Stimulated activated CD4-positive, alpha-beta T cell treated with anti-CD3 and anti-CD28 coated beads, Interleukin-2, amount 100 ng/mL, for 48 hours (primary cell): ENCODE measurements around the gene ELMO1.

ENCODE experiments used
- DNase-seq, 2 donors: peaks; one replicate each; pipeline ENCODE4 v3.0.0-alpha.2; 2020

The ELMO1 gene

GRCh38 chr7:37342176-37342687, 106.4 kb downstream of the ELMO1 start:
- no peak for DNase-seq

GRCh38 chr7:37341033-37341630, 107.5 kb downstream of the ELMO1 start:
- DNase-seq = no peak

DNA sequence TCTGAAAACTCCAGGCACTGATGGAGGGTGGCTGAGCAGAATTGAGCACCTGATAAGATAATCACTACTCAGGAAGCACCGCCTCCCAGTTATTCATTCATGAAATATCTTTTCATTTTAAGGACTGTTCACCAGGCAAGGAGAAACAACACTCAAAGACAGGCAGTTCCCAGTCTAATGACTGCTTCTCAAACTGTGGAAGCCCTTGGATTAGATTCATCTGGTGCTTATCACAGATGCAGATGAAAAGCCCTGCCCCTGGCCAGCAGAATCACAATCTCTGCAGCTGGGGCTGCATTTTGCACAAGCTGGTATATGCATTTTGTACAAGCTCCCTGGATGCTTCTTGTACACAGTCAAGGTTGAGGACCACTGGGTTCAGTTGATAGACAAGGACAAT, 109.7 kb downstream of the ELMO1 start:
- DNase-seq = no peak

DNA sequence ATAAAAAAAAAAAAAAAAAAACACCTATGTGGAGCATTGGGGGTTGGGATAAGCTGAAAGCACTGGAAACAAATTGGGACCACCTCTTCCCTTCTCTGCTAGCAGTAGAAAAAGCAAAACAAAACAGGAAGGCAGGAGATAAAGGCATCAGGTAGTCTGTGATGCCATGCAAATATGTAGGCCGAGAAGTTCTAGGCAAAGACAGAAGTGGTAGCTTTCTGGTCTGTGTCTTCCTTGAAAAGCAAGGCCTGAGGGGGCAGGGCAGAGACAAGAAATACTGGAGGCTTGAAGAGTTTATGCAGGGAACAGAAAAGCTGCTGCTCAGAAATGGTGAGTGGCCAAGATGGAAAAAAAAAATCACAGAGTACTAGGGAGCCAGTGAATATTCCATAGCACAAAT, 111.1 kb downstream of the ELMO1 start:
- DNase-seq = no peak

- DNase-seq = no peak
Measured at GRCh38 chr7:37336259-37336658, 112.4 kb downstream of the ELMO1 start.

DNA sequence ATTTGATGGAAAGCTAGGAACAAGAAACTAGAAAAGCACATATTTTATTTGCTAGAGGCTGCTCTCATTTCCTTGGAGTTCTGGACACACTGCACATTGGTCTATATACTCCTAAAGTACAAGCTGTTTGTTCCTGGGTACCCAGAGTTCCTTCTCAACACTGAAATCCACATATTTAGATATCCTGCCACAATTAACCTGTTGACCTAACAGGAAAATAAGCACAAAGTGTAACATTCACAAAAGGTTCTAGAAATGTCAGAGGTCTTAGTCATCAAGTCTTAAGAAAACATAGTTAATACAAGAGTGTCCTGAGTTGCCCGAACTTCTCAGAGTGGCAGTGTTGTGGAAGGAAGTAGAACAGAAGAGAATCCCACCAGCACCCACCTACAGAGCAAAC, 115.6 kb downstream of the ELMO1 start:
- DNase-seq = no peak

DNA sequence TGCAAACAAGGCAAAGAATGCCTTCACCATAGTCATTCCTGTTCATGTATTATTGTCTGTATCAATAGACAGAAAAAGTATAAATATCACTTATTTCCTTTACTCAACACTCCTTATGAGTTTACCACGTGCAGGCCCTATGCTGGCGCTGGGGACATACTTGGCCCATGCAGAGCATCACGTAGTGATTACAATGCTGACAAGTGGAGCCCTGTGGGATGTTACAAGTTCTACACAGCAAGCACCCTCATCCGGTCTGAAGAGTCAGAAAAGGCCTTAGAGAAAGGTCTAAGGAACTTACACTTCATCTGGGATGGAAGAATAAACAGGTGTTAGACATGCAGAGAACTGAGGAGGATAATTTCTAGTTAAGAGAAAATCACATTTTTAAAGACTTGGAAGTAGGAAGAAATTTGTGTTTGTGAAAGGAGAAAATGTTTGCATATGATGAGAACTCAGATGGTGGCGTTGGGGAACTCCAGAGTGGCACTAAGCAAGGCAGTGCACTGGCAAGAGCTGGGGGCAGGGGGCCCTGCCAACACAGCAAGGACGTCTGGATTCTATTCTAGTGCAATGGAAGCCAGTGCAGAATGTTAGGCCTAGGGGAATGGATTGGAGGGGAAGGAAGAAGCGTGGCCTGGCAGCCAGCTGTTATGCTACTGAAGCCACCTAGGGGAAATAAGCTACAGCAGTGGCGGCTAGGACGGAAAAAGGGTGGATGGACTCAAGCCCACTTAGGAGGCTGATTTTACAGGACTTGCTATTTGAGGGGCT, 116.2 kb downstream of the ELMO1 start:
- no peak for DNase-seq

DNA sequence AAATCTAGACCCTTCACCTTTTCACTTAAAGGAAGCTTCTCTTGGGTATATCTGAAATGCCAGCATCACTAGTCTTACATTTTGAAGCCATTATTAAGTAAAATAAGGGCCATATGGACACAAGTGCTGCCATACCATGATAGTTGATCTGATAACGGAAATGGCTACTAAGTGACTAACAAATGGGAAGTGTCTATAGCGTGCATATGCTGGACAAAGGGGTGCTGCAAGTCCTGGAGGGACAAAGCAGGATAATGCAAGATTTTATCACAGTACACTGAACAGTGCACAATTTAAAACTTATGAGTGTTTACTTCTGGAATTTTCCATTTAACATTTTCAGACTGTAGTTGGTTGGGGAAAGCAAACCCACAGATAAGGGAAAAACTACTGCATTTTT, 117.9 kb downstream of the ELMO1 start:
- DNase-seq = no peak

GRCh38 chr7:37329940-37330339, 118.7 kb downstream of the ELMO1 start:
- no peak for DNase-seq

- no peak for DNase-seq
Measured at GRCh38 chr7:37327288-37327687, 121.4 kb downstream of the ELMO1 start.

- DNase-seq = no peak
Measured at GRCh38 chr7:37323966-37324365, 124.7 kb downstream of the ELMO1 start.

DNA sequence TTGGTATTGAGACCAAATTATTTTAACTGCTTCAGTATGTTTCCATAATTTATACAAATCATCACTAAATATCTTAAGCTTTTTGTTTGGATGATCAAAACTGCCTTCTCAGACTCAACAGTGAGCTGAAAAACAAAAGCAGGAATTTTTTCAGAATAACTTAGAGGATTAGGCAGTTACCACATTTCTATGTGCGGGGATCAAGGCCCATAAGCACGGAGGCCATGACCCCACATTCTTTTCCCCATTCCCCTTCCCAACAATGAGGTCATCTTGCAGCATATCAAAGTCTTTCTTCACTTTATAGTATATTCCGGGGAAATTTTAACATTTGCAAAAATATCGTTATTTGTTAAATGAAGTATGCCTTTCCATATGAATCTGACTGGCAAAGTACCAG, 125.8 kb downstream of the ELMO1 start:
- DNase-seq = no peak

DNA sequence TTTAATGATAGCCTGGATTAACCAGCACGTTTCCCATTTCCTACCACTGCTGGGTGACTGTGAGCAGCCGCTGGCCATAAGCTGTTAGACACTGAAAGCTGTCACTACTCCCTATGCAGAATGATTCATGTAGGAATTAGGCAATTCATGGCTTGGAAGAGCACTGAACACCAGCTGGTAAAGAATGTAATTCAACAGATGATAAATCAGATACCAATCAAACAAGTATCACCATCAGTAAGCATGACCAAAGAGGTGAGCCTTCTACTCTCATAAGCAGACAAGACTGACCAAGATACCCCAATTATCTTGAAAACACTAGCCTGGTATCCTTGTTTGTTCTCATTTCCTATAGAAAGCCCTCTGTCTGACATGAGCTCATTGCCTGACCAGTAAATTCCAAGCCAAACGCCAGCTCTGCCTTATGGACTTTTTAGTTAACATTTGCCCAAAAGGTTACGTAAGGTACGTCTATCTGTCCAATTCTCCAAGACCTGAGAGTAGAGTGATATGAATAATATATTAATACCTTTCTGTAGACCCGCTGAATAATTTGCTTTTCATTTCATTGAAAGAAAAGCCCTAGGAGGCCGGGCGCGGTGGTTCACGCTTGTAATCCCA, 127.7 kb downstream of the ELMO1 start:
- no peak for DNase-seq

DNA sequence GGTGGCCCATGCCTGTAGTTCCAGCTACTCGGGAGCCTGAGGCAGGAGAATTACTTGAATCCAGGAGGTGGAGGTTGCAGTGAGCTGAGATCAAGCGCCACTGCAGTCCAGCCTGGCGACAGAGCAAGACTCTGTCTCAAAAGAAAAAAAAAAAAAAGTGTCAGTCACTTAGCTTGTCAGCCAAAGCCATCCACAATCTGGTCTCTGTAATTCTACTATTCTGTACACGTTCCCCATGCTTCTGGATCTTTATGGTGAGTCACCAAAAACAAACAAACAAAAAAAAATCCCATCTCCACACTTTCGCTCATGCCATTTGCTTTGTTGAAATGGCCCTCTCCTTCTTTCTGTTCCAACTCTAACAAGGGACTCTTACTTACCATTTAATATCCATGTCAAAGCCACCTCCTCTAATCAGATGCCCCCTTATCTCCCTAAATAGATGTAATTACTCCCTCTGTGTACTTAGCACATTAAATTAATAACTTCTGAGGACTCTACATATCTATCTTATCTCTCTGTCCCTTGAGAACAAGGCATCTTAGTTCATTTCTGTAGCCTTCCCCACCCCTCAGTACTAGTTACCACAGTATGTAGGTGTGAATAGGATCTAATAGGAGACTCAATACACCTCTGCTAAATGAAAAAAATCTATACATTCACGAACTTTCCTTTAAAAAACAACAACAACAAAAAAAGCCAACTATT, 128.4 kb downstream of the ELMO1 start:
- DNase-seq = no peak

DNA sequence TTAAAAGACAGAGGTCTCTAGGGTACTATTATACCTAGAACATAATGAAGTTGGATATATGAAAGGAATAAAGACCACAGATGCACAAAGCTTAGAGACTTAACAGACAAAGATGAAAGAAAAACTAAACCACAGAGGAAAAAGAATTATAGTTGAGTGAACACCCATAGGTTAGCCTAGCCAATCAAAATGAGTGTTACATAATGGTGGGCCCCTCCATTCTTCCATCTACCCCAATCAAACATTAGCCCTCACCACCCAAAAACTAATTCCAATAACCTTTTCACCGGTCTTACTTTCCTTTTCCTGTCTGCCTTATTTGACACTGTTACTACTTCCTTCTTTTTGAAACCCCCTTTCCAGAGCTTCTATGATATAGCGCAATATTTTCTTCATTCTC, 130.1 kb downstream of the ELMO1 start:
- no peak for DNase-seq

- DNase-seq = no peak
Measured at GRCh38 chr7:37315772-37316715, 132.6 kb downstream of the ELMO1 start.

DNA sequence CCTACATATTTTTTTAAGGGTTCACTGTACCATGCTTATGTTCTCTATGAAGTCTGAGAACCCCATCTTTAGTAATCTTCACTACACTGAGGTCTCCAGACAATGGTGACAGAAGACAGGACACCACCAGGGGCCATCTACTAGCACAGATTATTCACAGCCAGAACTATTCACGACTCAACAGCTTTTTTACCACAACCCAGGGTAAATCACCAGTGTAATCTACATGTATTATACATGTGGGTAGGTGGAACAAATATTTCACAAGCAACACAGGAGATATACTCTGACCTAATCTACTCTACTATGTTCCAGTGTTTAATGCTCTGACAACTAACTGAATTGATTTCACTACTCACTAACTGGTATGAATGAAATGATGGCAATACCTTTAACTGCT, 136.1 kb downstream of the ELMO1 start:
- DNase-seq = no peak

- DNase-seq = peak; percentile 7 to 25
Measured at GRCh38 chr7:37311355-37311754, 137.3 kb downstream of the ELMO1 start.

GRCh38 chr7:37310327-37311080, 138.2 kb downstream of the ELMO1 start:
- DNase-seq = no peak

- DNase-seq = no peak
Measured at GRCh38 chr7:37309493-37309892, 139.2 kb downstream of the ELMO1 start.

GRCh38 chr7:37304921-37305320, 143.7 kb downstream of the ELMO1 start:
- DNase-seq = no peak

DNA sequence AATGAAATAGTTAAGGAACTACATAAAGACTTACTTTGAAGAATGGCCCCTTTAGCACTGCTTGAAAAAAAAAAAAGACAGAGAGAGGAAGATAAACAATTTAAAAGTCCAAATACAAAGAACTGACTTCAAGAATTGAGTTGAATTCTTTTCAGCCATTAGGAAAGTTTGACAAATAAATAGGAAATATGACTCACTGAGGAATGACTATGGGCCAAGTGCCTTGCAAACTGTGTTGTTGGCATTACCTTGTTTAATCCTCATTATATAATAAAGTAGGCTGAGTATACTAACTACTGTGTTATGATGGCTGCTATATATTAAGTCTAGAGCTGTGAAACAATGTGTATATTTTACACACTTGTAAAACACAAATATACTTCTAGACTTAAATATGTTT, 151.1 kb downstream of the ELMO1 start:
- no peak for DNase-seq
